ENCODE measurements around the gene SLC2A9. TPM values are rescaled to one million over a fixed set of nuclear protein-coding genes. Genes with fewer than 3 reads are reported as not detected.

Gene SLC2A9
- total RNA-seq, 4 donors from 2014 or later: 5.6 to 10.5 (median 6.5) TPM

DNA sequence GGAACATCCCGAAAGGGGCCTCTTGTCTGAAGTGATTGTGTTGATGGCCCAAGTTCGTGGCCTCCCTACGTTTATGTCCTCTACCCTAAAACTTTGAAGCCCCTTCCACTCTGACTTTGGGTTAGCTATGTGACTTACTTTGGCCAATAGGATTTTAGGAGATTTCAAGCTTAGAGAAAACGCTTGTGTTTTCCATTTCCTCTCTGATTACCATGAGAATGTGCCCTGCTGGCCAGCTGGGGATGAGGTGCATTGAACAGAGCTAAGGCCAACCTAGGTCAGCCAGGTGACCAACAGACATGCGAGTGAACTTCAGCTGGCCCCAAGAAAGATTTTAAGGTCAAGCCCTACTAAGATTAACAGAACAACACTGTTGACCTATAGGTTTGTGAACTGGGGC lies 82.4 kb downstream of the SLC2A9 start:
- TF ChIP-seq POLR2AphosphoS5 (IDR thresholded peaks at IDR 0.05): no peak
- Histone ChIP-seq H3K4me1 (peaks cover 0 to 5% (median 2%) of the 10 kb centered on the region in 4 donors), H3K36me3 (peaks cover 0 to 12% (median 5%) of the 10 kb centered on the region in 4 donors), H3K9me3 (no peaks in the 10 kb centered on the region), H3K27ac (replicated peaks in 1 of 4) (no peak overlapping the region), H3K4me3 (no peak overlapping the region), H3K27me3 (no peaks in the 10 kb centered on the region)
- DNase-seq (ENCODE audit: extremely low spot score): no peak
- WGBS: 79% methylated on average over 5 of the region's 5 CpGs
- intact Hi-C loops (cut with DNase I): no loop called here

GRCh38 chr4:9937078-9937477 lies 84.2 kb downstream of the SLC2A9 start:
- 70% methylated on average over 6 of the region's 6 CpGs for WGBS
- Histone ChIP-seq H3K9me3 (no peaks in the 10 kb centered on the region), H3K4me1 (peaks cover 0 to 5% (median 2%) of the 10 kb centered on the region in 4 donors), H3K27ac (replicated peaks in 1 of 4) (no peak overlapping the region), H3K4me3 (no peak overlapping the region), H3K27me3 (no peaks in the 10 kb centered on the region), H3K36me3 (peaks cover 0 to 12% (median 5%) of the 10 kb centered on the region in 4 donors)
- TF ChIP-seq POLR2A (IDR thresholded peaks at IDR 0.05; ENCODE audit: low read depth) (no peak), EP300 (IDR thresholded peaks at IDR 0.05) (no peak), POLR2AphosphoS5 (IDR thresholded peaks at IDR 0.05) (no peak), CTCF (IDR thresholded peaks at IDR 0.05) (no peak)
- intact Hi-C loops (cut with DNase I): no loop called here
- no peak for DNase-seq (ENCODE audit: extremely low spot score)

- Histone ChIP-seq H3K27me3 (no peaks in the 10 kb centered on the region), H3K27ac (replicated peaks in 1 of 4) (no peak overlapping the region), H3K4me1 (peaks cover 0 to 10% (median 7%) of the 10 kb centered on the region in 4 donors), H3K9me3 (no peaks in the 10 kb centered on the region), H3K36me3 (peaks cover 0 to 4% (median under 1%) of the 10 kb centered on the region in 4 donors), H3K4me3 (no peak overlapping the region)
- DNase-seq (ENCODE audit: extremely low spot score): no peak
- 63% methylated on average over 5 of the region's 5 CpGs for WGBS
- intact Hi-C loops (cut with DNase I): no loop called here
- TF ChIP-seq POLR2AphosphoS5 (IDR thresholded peaks at IDR 0.05) (no peak), POLR2A (IDR thresholded peaks at IDR 0.05; ENCODE audit: low read depth) (no peak), EP300 (IDR thresholded peaks at IDR 0.05) (no peak), CTCF (IDR thresholded peaks at IDR 0.05) (no peak)
Measured at GRCh38 chr4:9936129-9936644, 85.1 kb downstream of the SLC2A9 start.

GRCh38 chr4:9933956-9934355 lies 87.3 kb downstream of the SLC2A9 start:
- Histone ChIP-seq H3K4me3 (no peak overlapping the region), H3K36me3 (no peaks in the 10 kb centered on the region), H3K27me3 (no peaks in the 10 kb centered on the region), H3K4me1 (peaks cover 0 to 12% (median 11%) of the 10 kb centered on the region in 4 donors), H3K27ac (replicated peaks in 1 of 4) (no peak overlapping the region), H3K9me3 (no peaks in the 10 kb centered on the region)
- DNase-seq (ENCODE audit: extremely low spot score): no peak
- 100% methylated on average over 1 of the region's 1 CpG for WGBS
- intact Hi-C loops (cut with DNase I): no loop called here
- TF ChIP-seq POLR2AphosphoS5 (IDR thresholded peaks at IDR 0.05): no peak
- TF ChIP-seq EP300 (IDR thresholded peaks at IDR 0.05): no peak

DNA sequence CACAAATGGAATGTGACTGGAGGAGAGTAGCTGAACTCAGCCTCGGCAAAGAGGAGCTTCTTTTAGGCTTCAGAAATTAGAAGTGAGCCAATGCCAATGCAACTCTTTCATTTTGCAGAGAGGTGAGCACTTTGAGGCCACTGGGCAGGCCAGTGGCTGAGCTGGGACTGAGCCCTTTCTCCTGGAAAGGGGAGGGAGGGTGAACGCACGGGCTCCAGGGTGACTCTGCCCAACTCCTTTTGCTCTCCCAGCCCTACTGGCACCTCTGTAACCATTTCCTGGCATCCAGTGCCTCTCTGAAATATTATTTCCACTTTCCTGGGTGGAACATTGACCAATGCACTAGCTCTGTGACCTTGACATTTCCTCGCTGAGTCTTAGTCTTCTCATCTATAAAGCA lies 88.1 kb downstream of the SLC2A9 start:
- H3K9me3 ChIP-seq: no peaks in the 10 kb centered on the region
- WGBS: 88% methylated on average over 4 of the region's 4 CpGs
- H3K27ac ChIP-seq (replicated peaks in 1 of 4): no peak overlapping the region
- TF ChIP-seq POLR2A (IDR thresholded peaks at IDR 0.05; ENCODE audit: low read depth) (no peak), EP300 (IDR thresholded peaks at IDR 0.05) (no peak), CTCF (IDR thresholded peaks at IDR 0.05) (no peak), POLR2AphosphoS5 (IDR thresholded peaks at IDR 0.05) (no peak)
- intact Hi-C loops (cut with DNase I): no loop called here
- peaks cover 0 to 12% (median 11%) of the 10 kb centered on the region in 4 donors for H3K4me1 ChIP-seq
- DNase-seq (ENCODE audit: extremely low spot score): no peak
- H3K27me3 ChIP-seq: no peaks in the 10 kb centered on the region
- H3K36me3 ChIP-seq: no peaks in the 10 kb centered on the region
- no peak overlapping the region for H3K4me3 ChIP-seq

DNA sequence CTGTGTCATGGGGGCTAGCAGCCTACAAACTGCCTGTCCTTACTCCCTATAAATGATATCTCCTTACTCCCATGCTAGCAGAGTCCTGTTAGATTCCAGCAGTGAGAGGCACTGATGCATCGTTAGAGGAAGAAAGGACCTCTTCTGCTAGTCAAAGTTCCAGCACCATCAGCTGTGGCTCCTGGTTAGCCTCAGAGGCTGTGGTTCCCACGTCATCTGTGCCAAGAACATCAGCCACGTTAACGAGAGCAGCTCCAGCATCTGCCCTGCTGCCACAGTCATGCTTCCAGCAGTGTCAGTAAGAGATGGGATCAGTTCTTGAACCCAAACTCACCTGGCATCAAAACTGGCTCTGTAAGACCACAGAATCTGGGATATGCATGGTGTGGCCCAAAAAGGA lies 88.5 kb downstream of the SLC2A9 start:
- 86% methylated on average over 4 of the region's 4 CpGs for WGBS
- Histone ChIP-seq H3K4me1 (peaks cover 0 to 12% (median 11%) of the 10 kb centered on the region in 4 donors), H3K27me3 (no peaks in the 10 kb centered on the region), H3K36me3 (no peaks in the 10 kb centered on the region), H3K27ac (replicated peaks in 1 of 4) (no peak overlapping the region), H3K4me3 (no peak overlapping the region), H3K9me3 (no peaks in the 10 kb centered on the region)
- intact Hi-C loops (cut with DNase I): no loop called here
- no peak for TF ChIP-seq POLR2AphosphoS5 (IDR thresholded peaks at IDR 0.05)
- TF ChIP-seq CTCF (IDR thresholded peaks at IDR 0.05): no peak
- TF ChIP-seq POLR2A (IDR thresholded peaks at IDR 0.05; ENCODE audit: low read depth): no peak
- no peak for TF ChIP-seq EP300 (IDR thresholded peaks at IDR 0.05)
- no peak for DNase-seq (ENCODE audit: extremely low spot score)
